ENCODE measurements around the gene SOCS7. TPM values are rescaled to one million over a fixed set of nuclear protein-coding genes. Genes with fewer than 3 reads are reported as not detected.

SOCS7 gene, protein sequence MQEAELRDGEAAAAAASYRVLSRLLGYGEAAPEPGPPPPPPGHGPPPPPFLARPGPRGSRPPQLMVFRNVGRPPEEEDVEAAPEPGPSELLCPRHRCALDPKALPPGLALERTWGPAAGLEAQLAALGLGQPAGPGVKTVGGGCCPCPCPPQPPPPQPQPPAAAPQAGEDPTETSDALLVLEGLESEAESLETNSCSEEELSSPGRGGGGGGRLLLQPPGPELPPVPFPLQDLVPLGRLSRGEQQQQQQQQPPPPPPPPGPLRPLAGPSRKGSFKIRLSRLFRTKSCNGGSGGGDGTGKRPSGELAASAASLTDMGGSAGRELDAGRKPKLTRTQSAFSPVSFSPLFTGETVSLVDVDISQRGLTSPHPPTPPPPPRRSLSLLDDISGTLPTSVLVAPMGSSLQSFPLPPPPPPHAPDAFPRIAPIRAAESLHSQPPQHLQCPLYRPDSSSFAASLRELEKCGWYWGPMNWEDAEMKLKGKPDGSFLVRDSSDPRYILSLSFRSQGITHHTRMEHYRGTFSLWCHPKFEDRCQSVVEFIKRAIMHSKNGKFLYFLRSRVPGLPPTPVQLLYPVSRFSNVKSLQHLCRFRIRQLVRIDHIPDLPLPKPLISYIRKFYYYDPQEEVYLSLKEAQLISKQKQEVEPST
- total RNA-seq (20.8 and 23.3 TPM in 2 replicates), polyA plus RNA-seq (6.2 and 9.4 TPM in 2 replicates), polyA minus RNA-seq (12.9 and 17.3 TPM in 2 replicates)
- 7.9 TPM for total RNA-seq (2013)

- ChIA-PET CTCF (interaction anchor here (1.0 to 11.6 kb wide), 4 partner anchors 10 to 65 kb away, joined by 4 to 323 read pairs (median 26); no protein-coding TSS in a partner anchor), POLR2A (no interaction called here)
- DNase-seq (peak; percentile 94), ATAC-seq (ENCODE audit: low read depth) (peak; percentile 92)
- Histone ChIP-seq H3K9ac (ENCODE audit: low read length) (peak within 1 kb of the TSS; percentile 71), H3K9me3 (ENCODE audit: control extremely low read depth in 1 of 3, control insufficient read depth in 2 of 3, insufficient read depth in 1 of 3, low read length in 2 of 3) (no peaks in the 10 kb centered on the region), H3K4me3 (ENCODE audit: control extremely low read depth in 1 of 5, extremely low read depth in 1 of 5, insufficient read depth in 1 of 5, low read depth in 2 of 5, low read length in 4 of 5) (peak within 1 kb of the TSS; percentile 38 to 78 (median 70)), H3K36me3 (replicated peaks in 1 of 2; ENCODE audit: control extremely low read depth in 1 of 2, control insufficient read depth in 1 of 2, extremely low read depth in 1 of 2, insufficient read depth in 2 of 2, low read length in 1 of 2) (no peaks in the 10 kb centered on the region), H3K27me3 (replicated peaks in 1 of 4; ENCODE audit: control extremely low read depth in 1 of 4, control insufficient read depth in 3 of 4, insufficient read depth in 4 of 4, low read length in 3 of 4) (no peaks in the 10 kb centered on the region), H3K4me2 (replicated peaks; ENCODE audit: low read depth, low read length, poor library complexity, severe bottlenecking) (peak within 1 kb of the TSS; percentile 82), H4K20me1 (ENCODE audit: control insufficient read depth, insufficient read depth, low read length, poor library complexity, severe bottlenecking) (peaks cover 12% of the 10 kb centered on the region), H3K27ac (ENCODE audit: low read length in 2 of 2) (peak within 1 kb of the TSS; percentile 71 to 73), H3K79me2 (ENCODE audit: control insufficient read depth, insufficient read depth, low read length) (peaks cover 32% of the 10 kb centered on the region), H3K4me1 (ENCODE audit: control insufficient read depth in 2 of 2, insufficient read depth in 2 of 2, low read length in 2 of 2) (peaks cover 11 to 19% of the 10 kb centered on the region in 2 donors), H2AFZ (ENCODE audit: insufficient read depth, low read depth, low read length, poor library complexity, severe bottlenecking) (peak within 1 kb of the TSS; percentile 94)
- intact Hi-C loops (cut with micrococcal nuclease) = loop anchor here (2.0 to 5.0 kb wide), 3 partner anchors 801 to 1404 kb away; partner anchors contain the start of genes AATF and PLXDC1
- Mint-ChIP-seq H3K27me3 (no peaks in the 10 kb centered on the region), H3K27ac (peak within 1 kb of the TSS; percentile 97), H3K4me3 (peak within 1 kb of the TSS; percentile 99), H3K4me1 (peaks cover 31% of the 10 kb centered on the region), H3K9me3 (ENCODE audit: insufficient read depth) (no peaks in the 10 kb centered on the region)
- no peak for TF ChIP-seq EZH2 (IDR thresholded peaks at IDR 0.05; ENCODE audit: borderline replicate concordance, insufficient read depth, low read depth, low read length, poor library complexity, severe bottlenecking)
- TF ChIP-seq, protein P1, sequence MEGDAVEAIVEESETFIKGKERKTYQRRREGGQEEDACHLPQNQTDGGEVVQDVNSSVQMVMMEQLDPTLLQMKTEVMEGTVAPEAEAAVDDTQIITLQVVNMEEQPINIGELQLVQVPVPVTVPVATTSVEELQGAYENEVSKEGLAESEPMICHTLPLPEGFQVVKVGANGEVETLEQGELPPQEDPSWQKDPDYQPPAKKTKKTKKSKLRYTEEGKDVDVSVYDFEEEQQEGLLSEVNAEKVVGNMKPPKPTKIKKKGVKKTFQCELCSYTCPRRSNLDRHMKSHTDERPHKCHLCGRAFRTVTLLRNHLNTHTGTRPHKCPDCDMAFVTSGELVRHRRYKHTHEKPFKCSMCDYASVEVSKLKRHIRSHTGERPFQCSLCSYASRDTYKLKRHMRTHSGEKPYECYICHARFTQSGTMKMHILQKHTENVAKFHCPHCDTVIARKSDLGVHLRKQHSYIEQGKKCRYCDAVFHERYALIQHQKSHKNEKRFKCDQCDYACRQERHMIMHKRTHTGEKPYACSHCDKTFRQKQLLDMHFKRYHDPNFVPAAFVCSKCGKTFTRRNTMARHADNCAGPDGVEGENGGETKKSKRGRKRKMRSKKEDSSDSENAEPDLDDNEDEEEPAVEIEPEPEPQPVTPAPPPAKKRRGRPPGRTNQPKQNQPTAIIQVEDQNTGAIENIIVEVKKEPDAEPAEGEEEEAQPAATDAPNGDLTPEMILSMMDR (IDR thresholded peaks at IDR 0.05) = no peak
- WGBS (ENCODE audit: insufficient coverage) = 6% methylated on average over 77 of the region's 84 CpGs
These were observed at the start of gene SOCS7 for GRCh38 chr17:38351412-38352222. SOCS7 (plus strand) TSS chr17:38351844; CDS start chr17:38352053, 209 bp downstream.
